GM21619 (cell line): Measurements from ENCODE around the gene LZIC.
A peak's percentile ranks its signal among the peaks of the same experiment; 100 is the strongest.

Experiments used
- ATAC-seq: cut with Tn5 transposase; IDR thresholded peaks from one replicate; pipeline ENCODE4 v1.9.1; 2021; ENCODE audit not compliant: unreplicated experiment

Gene LZIC

DNA sequence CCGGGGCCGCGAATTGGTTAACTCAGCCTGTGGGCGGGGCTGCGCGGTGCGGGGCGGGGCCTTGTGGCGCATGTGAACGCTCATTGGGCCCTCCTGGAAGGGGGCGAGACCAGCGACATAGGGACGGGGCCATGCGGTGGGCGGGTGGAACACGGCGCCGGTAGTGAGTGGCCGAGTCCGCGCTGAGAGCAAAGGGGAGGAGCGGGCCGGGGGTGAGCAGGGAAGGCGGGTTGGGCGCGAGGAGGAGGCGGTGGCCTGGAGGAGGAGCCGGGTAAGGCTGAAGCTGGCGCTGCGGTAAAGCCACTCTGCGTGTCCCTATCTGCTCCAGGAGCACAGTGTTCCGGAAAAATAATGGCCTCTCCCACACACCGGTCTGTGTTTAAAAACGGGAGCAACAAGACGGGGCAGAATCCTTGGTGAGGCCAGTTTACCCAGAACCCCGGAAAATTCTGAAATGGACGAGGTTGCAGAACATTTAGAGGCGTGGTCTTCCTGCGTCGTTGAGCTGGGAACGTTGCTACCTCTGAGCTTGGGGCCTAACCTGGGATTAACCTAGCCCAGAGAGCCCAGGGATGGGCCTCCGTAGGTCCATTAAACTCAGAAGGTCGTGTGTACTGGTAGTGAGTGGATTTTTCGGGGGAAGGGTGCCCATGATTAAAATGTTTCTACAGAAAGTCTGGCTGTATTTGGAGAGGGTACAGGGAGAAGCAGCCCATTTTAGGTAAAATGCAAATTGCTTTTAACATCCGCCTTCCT lies 32.6 kb downstream of the LZIC start:
- peak; percentile 93 for ATAC-seq

DNA sequence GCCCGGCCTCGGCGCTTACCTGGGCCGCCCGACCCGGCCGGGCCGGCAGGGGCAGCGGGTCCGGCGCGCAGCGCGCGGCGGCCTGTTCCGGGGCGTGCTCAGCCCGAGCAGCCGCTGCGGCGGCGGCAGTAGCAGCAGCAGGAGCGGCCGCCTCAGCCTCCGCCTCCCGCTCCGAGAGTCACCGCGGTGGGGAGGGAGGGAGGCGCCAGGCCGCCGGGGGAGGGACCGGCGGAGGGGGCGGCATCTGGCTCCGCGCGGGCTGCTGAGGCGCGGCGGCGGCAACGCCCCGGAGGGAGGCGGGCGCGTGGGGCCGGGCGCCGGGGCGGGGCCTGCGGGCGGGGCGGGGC lies 33.1 kb downstream of the LZIC start, which contains the start of gene CTNNBIP1:
Gene CTNNBIP1 (minus strand): TSS at position 194 of the 347 bp plus-strand sequence. CDS start 38,205 bp downstream, outside the sequence.
- ATAC-seq = peak; percentile 70

DNA sequence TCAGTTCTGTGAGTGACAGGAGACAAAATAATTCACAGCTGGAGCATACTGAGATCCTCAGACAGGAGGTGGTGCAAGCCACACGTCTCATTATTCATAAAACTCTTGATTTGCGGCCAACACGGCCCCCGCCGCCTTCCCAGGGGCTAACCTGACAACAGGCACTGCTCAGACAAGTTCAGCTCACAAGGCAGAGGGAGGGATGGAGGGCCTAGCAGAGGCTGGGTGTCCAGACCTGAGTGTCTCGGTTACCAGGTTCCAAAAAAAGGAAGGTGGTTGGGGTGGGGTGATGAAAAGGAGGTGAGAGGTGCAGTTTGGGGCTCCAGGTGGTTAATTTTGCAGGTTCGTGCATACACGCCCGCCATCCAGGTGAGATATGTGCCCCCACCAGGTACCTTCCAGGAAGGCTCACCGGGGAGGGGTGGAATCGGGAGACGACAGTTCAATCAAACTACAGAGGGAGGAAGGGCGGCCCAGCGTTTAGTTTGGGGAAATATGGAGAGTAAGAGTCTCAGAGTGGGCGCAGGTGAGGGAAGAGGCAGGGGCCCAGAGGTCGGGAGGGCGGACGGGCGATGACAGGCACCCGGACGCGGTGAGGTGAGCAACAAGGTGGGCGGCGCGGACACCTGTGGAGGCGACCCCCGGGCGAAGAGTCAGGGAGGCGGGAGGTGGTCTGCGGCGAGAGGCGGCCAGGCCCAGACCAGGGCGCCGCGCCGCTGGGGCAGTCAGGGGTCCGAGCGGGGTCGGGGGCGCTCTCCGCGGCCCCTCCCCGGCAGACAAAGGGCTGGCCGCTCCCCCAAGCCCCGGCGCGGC lies 33.8 kb downstream of the LZIC start:
- peak; percentile 2 for ATAC-seq

GRCh38 chr1:9908871-9909233 lies 34.3 kb downstream of the LZIC start:
- ATAC-seq = no peak

GRCh38 chr1:9907441-9907840 lies 35.8 kb downstream of the LZIC start:
- ATAC-seq = no peak

DNA sequence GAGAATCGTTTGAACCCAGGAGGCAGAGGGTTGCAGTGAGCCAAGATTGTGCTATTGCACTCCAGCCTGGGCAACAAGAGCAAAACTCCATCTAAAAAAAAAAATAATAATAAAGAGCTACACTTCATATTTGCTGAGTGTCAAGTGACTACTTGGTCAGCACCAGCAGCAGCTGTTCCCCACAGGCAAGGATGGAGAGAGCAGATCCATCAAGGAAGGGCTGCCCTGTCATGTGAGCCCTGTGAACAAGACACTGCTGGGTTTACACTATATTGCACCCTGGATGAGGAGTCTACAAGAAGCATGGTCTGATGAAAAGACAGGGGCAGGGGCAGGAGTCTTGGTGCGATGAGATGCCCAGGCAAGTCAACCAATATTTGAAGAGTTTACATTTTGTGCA lies 36.7 kb downstream of the LZIC start:
- ATAC-seq = no peak

DNA sequence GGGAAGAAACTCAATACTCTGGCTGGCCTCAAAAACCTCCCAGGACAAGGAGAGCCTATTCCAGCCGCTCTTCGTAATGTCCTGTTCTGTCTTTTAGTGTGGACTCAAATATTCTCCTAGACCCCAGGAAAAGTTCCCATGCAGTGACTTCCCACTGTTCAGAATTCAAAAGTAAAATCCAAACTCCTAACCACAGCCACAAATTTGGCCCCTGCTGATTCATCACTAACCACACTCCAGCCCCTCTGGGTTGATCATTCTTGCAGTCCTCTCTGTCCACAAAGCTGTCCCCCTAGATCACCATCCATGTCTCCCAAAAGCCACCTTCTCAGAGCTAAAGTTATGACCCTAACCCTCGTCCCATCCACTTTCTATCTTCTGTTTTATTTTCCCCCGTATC lies 38.2 kb downstream of the LZIC start:
- no peak for ATAC-seq

DNA sequence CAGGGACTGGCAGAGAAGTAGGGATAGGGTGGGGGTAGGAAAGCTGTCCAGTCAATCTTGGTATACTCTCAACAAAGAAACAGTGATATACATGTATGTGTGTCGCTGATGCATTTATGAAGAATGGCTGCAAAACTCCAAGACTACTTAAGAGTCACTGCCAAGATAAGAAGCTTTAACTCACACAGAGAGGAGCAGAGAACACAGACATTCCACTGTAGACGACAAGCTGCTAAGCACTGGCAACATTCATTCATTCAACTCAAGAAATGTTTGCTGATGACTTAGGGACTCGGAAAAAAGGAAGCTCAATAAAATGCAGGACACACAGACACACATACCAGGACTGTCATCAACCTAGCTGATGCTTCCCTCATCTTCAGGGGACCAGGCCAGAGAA lies 38.6 kb downstream of the LZIC start:
- ATAC-seq = no peak

- ATAC-seq = no peak
Observed at GRCh38 chr1:9903801-9904527, 39.2 kb downstream of the LZIC start.

DNA sequence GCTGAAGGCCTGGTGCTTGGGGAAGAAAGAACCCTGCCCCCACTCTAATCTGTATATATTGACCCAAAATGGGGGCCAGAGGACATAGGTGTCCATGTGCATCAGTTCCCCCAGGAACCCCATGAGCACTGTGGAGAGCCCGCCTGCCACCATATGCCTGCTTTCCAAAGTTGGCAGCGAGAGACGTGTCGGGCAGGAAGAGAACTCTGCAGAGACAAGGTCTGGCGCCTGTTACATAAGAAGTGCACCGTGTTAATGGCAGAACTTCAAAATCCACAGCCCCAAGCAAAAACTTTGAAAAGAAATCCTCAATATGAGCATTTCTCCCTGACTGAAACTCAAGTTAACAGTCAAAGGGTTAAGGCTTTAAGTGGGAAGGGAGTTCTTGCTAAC lies 41.1 kb downstream of the LZIC start:
- ATAC-seq = no peak

- ATAC-seq = no peak
Observed at GRCh38 chr1:9901148-9902059, 41.8 kb downstream of the LZIC start.

GRCh38 chr1:9900142-9901043 lies 42.8 kb downstream of the LZIC start:
- ATAC-seq = no peak

GRCh38 chr1:9894115-9894514 lies 49.1 kb downstream of the LZIC start:
- no peak for ATAC-seq

DNA sequence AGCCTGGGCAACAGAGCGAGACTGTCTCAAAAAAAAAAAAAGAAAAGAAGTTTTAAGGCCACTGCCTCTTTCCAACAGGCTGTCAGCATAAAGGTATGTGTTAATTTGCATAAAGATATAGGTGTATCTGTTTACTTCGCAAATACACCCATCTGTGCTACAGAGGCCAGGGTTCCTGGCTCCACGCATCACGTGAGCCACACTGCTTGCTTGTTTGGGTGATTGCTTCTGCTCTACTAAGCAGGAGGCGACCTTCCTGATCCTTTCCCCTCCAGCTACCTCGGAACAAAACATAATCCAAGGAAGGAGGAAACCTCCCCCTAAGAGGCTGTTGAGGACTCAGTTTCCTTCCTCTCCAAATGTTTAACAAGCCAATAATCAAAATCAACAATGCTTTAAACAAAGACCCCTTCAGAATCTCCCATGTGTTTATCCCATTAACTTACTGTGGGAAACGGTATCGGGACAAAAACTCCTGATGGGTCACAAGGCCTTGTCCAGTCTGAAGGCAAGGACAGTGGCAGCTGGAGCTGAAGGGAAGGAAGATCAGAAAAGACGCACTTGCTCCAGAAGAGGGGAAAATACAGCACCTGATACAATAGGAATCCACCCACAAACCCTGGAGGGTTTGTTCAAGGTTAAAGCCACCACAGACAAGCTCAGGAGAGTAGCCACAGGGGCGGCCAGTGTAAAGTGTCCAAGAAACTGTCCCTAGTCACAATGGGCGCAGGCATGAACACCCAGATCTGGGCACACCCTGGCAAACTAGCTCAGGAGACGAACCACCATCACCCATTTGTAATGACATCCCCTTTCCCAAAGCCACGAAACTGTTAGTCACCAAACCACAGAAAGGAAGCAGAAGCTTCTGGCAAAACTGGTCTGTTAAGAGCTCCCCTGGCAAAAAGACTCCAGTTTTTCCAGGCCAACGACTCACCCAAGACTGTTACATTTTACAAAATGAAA lies 50.3 kb downstream of the LZIC start:
- no peak for ATAC-seq

- no peak for ATAC-seq
Observed at GRCh38 chr1:9891207-9891606, 52.0 kb downstream of the LZIC start.

GRCh38 chr1:9890224-9890731 lies 52.9 kb downstream of the LZIC start:
- no peak for ATAC-seq

DNA sequence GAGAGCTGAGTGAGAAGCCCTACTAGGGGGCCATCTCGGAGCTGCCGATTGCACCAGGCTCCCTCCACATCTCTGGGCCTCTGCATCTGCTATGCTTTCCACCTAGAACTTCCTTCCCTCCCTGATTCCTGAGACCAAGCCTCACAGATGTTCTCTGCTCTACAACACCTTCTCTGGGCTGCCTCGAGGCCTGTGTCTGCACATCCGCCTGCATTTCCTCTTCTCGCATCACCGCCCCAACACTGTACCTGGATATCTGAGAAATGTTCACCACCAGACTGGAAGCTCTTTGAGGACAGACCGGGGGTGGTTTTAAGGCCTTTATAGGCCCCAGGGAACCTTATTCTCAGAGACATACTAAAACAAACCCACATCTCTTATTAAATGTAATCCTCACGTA lies 53.8 kb downstream of the LZIC start:
- no peak for ATAC-seq

DNA sequence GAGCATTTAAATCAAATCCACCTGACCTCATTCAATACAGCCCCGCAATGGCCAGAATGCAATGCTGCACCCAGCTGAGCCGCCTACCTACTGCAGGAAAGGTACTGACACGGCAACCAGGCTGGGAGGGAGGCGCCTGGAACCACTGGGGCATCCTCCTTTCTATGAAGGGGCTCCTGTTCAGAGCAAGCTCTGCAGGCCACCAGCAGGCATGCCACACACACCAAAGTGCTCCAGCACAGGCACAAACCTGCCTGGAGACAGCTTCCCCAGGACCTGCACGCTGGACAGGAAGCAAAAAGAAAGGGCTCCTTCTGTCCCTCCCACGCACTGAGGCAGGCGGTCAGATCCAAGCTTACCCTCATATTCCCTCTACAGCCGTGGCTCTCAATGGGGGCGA lies 54.3 kb downstream of the LZIC start:
- no peak for ATAC-seq
